GM15510 (cell line): ENCODE measurements around the gene CACNB2.

Experiments used
- POLR2A ChIP-seq: IDR thresholded peaks from 3 replicates; pipeline ENCODE4 v1.6.1; 2011; ENCODE audit warnings: borderline replicate concordance; ENCODE audit not compliant: insufficient read length; ENCODE audit errors: extremely low read depth

CACNB2 gene

GRCh38 chr10:18137111-18137510, 3.1 kb upstream of the CACNB2 start:
- no peak for TF ChIP-seq POLR2A

GRCh38 chr10:18140957-18141845, 977 bp downstream of the CACNB2 start:
- TF ChIP-seq POLR2A = no peak

- no peak for TF ChIP-seq POLR2A
These were observed 1.9 kb downstream of the CACNB2 start for GRCh38 chr10:18142151-18142550.

- no peak for TF ChIP-seq POLR2A
These were observed 4.2 kb downstream of the CACNB2 start for GRCh38 chr10:18144396-18144795.

GRCh38 chr10:18144928-18145327, 4.7 kb downstream of the CACNB2 start:
- TF ChIP-seq POLR2A = no peak

- no peak for TF ChIP-seq POLR2A
These were observed 5.4 kb downstream of the CACNB2 start for GRCh38 chr10:18145652-18146051.

GRCh38 chr10:18149196-18149800, 9.1 kb downstream of the CACNB2 start:
- no peak for TF ChIP-seq POLR2A

GRCh38 chr10:18151356-18151890, 11.2 kb downstream of the CACNB2 start:
- TF ChIP-seq POLR2A = no peak

GRCh38 chr10:18155321-18155720, 15.1 kb downstream of the CACNB2 start:
- no peak for TF ChIP-seq POLR2A

- no peak for TF ChIP-seq POLR2A
These were observed 17.7 kb downstream of the CACNB2 start for GRCh38 chr10:18157881-18158280.

- TF ChIP-seq POLR2A = no peak
These were observed 18.6 kb downstream of the CACNB2 start for GRCh38 chr10:18158773-18159265.

- TF ChIP-seq POLR2A = no peak
These were observed 19.3 kb downstream of the CACNB2 start for GRCh38 chr10:18159557-18159956.

- TF ChIP-seq POLR2A = no peak
These were observed 21.9 kb downstream of the CACNB2 start for GRCh38 chr10:18162021-18162627.

GRCh38 chr10:18164093-18164492, 23.9 kb downstream of the CACNB2 start:
- TF ChIP-seq POLR2A = no peak

- TF ChIP-seq POLR2A = no peak
These were observed 24.6 kb downstream of the CACNB2 start for GRCh38 chr10:18164748-18165361.
